Measurements from ENCODE around the gene YTHDF2. TPM values are rescaled to one million over a fixed set of nuclear protein-coding genes. Genes with fewer than 3 reads are reported as not detected.
A peak's percentile ranks its signal among the peaks of the same experiment; 100 is the strongest.
"Not testable (repeated sequence)": the region's sequence is repeated elsewhere in the genome, so short reads cannot be mapped to it uniquely, and the experiment has no call there.

Gene YTHDF2
- total RNA-seq, 1 experiment from 2014 or later = 90.6 TPM

- Histone ChIP-seq H3K9ac (ENCODE audit: low read length) (no peak overlapping the region), H3K36me3 (ENCODE audit: control insufficient read depth in 1 of 2, insufficient read depth in 2 of 2, low read length in 2 of 2) (peaks cover 13 to 33% of the 10 kb centered on the region in 2 experiments; a peak in 2 of 4 replicates), H3K9me3 (ENCODE audit: control insufficient read depth in 1 of 2, insufficient read depth in 1 of 2, low read depth in 1 of 2, low read length in 2 of 2) (no peaks in the 10 kb centered on the region), H3K79me2 (ENCODE audit: insufficient read depth, low read length) (peaks cover 100% of the 10 kb centered on the region), H3K27me3 (ENCODE audit: insufficient read depth, low read length) (no peaks in the 10 kb centered on the region), H3K4me3 (replicated peaks in 1 of 2; ENCODE audit: low read depth in 1 of 2, low read length in 2 of 2) (no peak overlapping the region), H3K4me2 (ENCODE audit: low read length) (peak overlapping the region; percentile 35; the same call in 1 of the 2 replicates), H3K27ac (ENCODE audit: low read depth, low read length) (no peak overlapping the region), H3K9me2 (ENCODE audit: insufficient read depth) (no peaks in the 10 kb centered on the region), H3K4me1 (ENCODE audit: control insufficient read depth in 1 of 2, insufficient read depth in 2 of 2, low read length in 2 of 2) (peaks cover 24 to 34% of the 10 kb centered on the region in 2 experiments), H4K20me1 (ENCODE audit: insufficient read depth) (peaks cover 65% of the 10 kb centered on the region), H2AFZ (ENCODE audit: low read depth, low read length, poor library complexity, severe bottlenecking) (no peak overlapping the region)
- no peak for DNase-seq (ENCODE audit: low read depth, low spot score)
- intact Hi-C loops (cut with micrococcal nuclease) = no loop called here
- ChIA-PET RAD21 (ENCODE audit: low non-redundant PET in 1 of 2, low total read pairs in 2 of 2, uncharacterized antibody in 2 of 2, unreplicated experiment in 2 of 2) (no interaction called here), CTCF (interaction anchor here (1.0 to 1.1 kb wide), 2 partner anchors 13 to 126 kb away, joined by 3 to 5 read pairs; partner anchors contain the start of gene YTHDF2), POLR2A (no interaction called here)
- no TSS peak for BruUV-seq (replicated peaks)
- no peak for ATAC-seq
- TF ChIP-seq MAX (IDR thresholded peaks at IDR 0.05) = no peak
Observed at GRCh38 chr1:28750330-28750729, 13.6 kb downstream of the YTHDF2 start.

DNA sequence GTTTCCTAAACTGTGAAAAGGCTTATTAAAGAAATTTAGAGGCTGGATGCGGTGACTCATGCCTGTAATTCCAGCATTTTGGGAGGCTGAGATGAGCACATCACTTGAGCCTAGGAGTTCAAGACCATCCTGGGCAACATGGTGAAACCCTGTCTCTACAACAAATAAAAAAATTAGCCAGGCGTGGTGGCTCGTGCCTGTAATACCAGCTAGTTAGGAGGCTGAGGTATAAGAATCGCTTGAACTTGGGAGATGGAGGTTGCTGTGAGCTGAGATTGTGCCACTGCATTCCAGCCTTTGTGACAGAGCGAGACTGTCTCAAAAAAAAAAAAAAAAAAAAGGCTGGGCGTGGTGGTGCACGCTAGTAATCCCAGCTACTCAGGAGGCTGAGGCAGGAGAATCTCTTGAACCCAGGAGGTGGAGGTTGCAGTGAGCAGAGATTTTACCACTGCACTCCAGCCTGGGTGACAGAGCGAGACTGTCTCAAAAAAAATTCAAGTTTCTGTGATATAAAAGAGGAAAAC, 14.1 kb downstream of the YTHDF2 start:
- H2AFZ ChIP-seq (ENCODE audit: low read depth, low read length, poor library complexity, severe bottlenecking); DNase-seq (ENCODE audit: low read depth, low spot score); H3K27me3 ChIP-seq (ENCODE audit: insufficient read depth, low read length); BruUV-seq (replicated peaks); H3K9me3 ChIP-seq (ENCODE audit: control insufficient read depth in 1 of 2, insufficient read depth in 1 of 2, low read depth in 1 of 2, low read length in 2 of 2); POLR2A ChIA-PET; H3K9me2 ChIP-seq (ENCODE audit: insufficient read depth); H3K9ac ChIP-seq (ENCODE audit: low read length); H3K4me3 ChIP-seq (replicated peaks in 1 of 2; ENCODE audit: low read depth in 1 of 2, low read length in 2 of 2); intact Hi-C loops (cut with micrococcal nuclease): not testable (repeated sequence)
- peaks cover 100% of the 10 kb centered on the region for H3K79me2 ChIP-seq (ENCODE audit: insufficient read depth, low read length)
- peak overlapping the region; percentile 41; the same call in 1 of the 2 replicates for H3K4me2 ChIP-seq (ENCODE audit: low read length)
- H3K4me1 ChIP-seq (ENCODE audit: control insufficient read depth in 1 of 2, insufficient read depth in 2 of 2, low read length in 2 of 2) = peaks cover 24 to 34% of the 10 kb centered on the region in 2 experiments
- H3K27ac ChIP-seq (ENCODE audit: low read depth, low read length) = peak overlapping the region; percentile 8; the same call in 1 of the 2 replicates
- CTCF ChIA-PET = interaction anchor here (1.0 to 1.6 kb wide), 3 partner anchors 14 to 125 kb away, joined by 3 to 5 read pairs (median 4); partner anchors contain the start of gene YTHDF2
- RAD21 ChIA-PET (ENCODE audit: low non-redundant PET in 1 of 2, low total read pairs in 2 of 2, uncharacterized antibody in 2 of 2, unreplicated experiment in 2 of 2) = interaction anchor here in 1 of 2 experiments (0.5 kb wide), 1 partner anchor 14 kb away, joined by 4 read pairs; the partner anchor contains the start of gene YTHDF2
- peak; percentile 38; the same call in 1 of the 2 replicates for ATAC-seq
- H4K20me1 ChIP-seq (ENCODE audit: insufficient read depth) = peaks cover 67% of the 10 kb centered on the region
- peaks cover 16 to 34% of the 10 kb centered on the region in 2 experiments; a peak in 2 of 4 replicates for H3K36me3 ChIP-seq (ENCODE audit: control insufficient read depth in 1 of 2, insufficient read depth in 2 of 2, low read length in 2 of 2)
